Islet precursor cell (in vitro differentiated cells): ENCODE measurements around the gene ADCYAP1.
A peak's percentile ranks its signal among the peaks of the same experiment; 100 is the strongest.

ENCODE experiments used
- DNase-seq: peaks from one replicate; pipeline ENCODE4 v3.0.0-alpha.2; 2018

The ADCYAP1 gene

GRCh38 chr18:911025-911424 lies 6.4 kb downstream of the ADCYAP1 start:
- DNase-seq = no peak

- DNase-seq = no peak
Observed at GRCh38 chr18:911486-911885, 6.8 kb downstream of the ADCYAP1 start.

GRCh38 chr18:916562-916961 lies 11.9 kb downstream of the ADCYAP1 start:
- DNase-seq = no peak

- DNase-seq = no peak
Observed at GRCh38 chr18:919078-919477, 14.4 kb downstream of the ADCYAP1 start.

- no peak for DNase-seq
Observed at GRCh38 chr18:923144-923866, 18.6 kb downstream of the ADCYAP1 start.

GRCh38 chr18:924987-925386 lies 20.3 kb downstream of the ADCYAP1 start:
- DNase-seq = no peak

- DNase-seq = no peak
Observed at GRCh38 chr18:926946-927345, 22.3 kb downstream of the ADCYAP1 start.

GRCh38 chr18:933082-933481 lies 28.4 kb downstream of the ADCYAP1 start:
- no peak for DNase-seq

- DNase-seq = no peak
Observed at GRCh38 chr18:934518-935133, 30.0 kb downstream of the ADCYAP1 start.

GRCh38 chr18:936941-937340 lies 32.3 kb downstream of the ADCYAP1 start:
- DNase-seq = no peak

- DNase-seq = no peak
Observed at GRCh38 chr18:939166-939565, 34.5 kb downstream of the ADCYAP1 start.

GRCh38 chr18:939958-940357 lies 35.3 kb downstream of the ADCYAP1 start:
- no peak for DNase-seq

GRCh38 chr18:941331-941730 lies 36.7 kb downstream of the ADCYAP1 start:
- no peak for DNase-seq

GRCh38 chr18:944440-944839 lies 39.8 kb downstream of the ADCYAP1 start:
- DNase-seq = no peak

GRCh38 chr18:949724-950631 lies 45.3 kb downstream of the ADCYAP1 start:
- no peak for DNase-seq

- peak; percentile 76 for DNase-seq
Observed at GRCh38 chr18:950882-951495, 46.3 kb downstream of the ADCYAP1 start.

GRCh38 chr18:955384-956066 lies 50.9 kb downstream of the ADCYAP1 start:
- no peak for DNase-seq

- DNase-seq = no peak
Observed at GRCh38 chr18:957829-958228, 53.2 kb downstream of the ADCYAP1 start.

- DNase-seq = no peak
Observed at GRCh38 chr18:959854-960253, 55.2 kb downstream of the ADCYAP1 start.
